Measurements from ENCODE around the gene PDE4D.

PDE4D gene

DNA sequence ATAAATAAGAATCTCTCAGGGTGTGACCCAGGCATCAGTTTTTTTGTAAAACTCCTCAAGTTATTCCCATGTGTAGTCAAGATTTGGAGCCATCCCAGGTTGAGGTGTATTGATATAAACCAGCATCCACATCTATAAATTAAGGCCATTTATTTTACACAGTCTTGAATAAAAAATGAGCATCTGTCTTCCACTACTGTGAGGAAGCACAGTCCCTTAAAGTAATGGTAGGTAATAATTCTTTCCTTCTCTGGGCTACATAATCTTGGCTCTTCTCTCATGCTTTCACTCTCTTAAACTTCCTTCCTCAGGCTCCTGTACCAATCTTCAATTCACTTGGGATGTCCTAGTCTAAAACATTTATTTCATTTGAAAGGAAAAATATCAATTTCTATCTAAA, 110.3 kb downstream of the PDE4D start:
- no peak for DNase-seq
- H3K9ac ChIP-seq (ENCODE audit: low read length) = no peak overlapping the region
- no peak overlapping the region for H2AFZ ChIP-seq (ENCODE audit: low read depth, low read length)
- no peak overlapping the region for H2AK5ac ChIP-seq (ENCODE audit: low read length, severe bottlenecking)
- H3K14ac ChIP-seq (ENCODE audit: low read length in 2 of 2) = no peak overlapping the region
- H2BK12ac ChIP-seq (ENCODE audit: low read length in 2 of 2) = no peak overlapping the region
- H3K4me1 ChIP-seq (ENCODE audit: control insufficient read depth, insufficient read depth, low read depth, low read length) = peaks cover 1% of the 10 kb centered on the region
- no peak overlapping the region for H2BK15ac ChIP-seq (ENCODE audit: low read depth, poor library complexity, severe bottlenecking)
- H3K4ac ChIP-seq (ENCODE audit: low read depth in 1 of 2, low read length in 2 of 2) = no peak overlapping the region
- H3K27me3 ChIP-seq (ENCODE audit: control insufficient read depth in 1 of 2, insufficient read depth in 1 of 2, low read length in 2 of 2) = peaks cover 0 to 5% of the 10 kb centered on the region in 2 experiments
- H2BK5ac ChIP-seq (ENCODE audit: low read depth, low read length, poor library complexity, severe bottlenecking) = no peak overlapping the region
- no peak overlapping the region for H4K91ac ChIP-seq (ENCODE audit: low read length)
- H3K79me1 ChIP-seq (replicated peaks; ENCODE audit: low read length, poor library complexity, severe bottlenecking) = no peaks in the 10 kb centered on the region
- no peaks in the 10 kb centered on the region for H3K9me3 ChIP-seq (ENCODE audit: control insufficient read depth, low read length)
- H3K27ac ChIP-seq (ENCODE audit: low read length, poor library complexity, severe bottlenecking) = no peak overlapping the region
- H3K4me2 ChIP-seq (ENCODE audit: low read length, poor library complexity, severe bottlenecking) = no peak overlapping the region
- H4K8ac ChIP-seq (ENCODE audit: low read length) = no peak overlapping the region
- H2BK120ac ChIP-seq (ENCODE audit: low read depth, low read length) = no peak overlapping the region
- H3K36me3 ChIP-seq (ENCODE audit: control insufficient read depth in 1 of 2, insufficient read depth in 2 of 2, low read depth in 1 of 2, low read length in 2 of 2) = no peaks in the 10 kb centered on the region
- no peak overlapping the region for H3K23ac ChIP-seq (ENCODE audit: low read length in 2 of 2)
- H3K4me3 ChIP-seq (ENCODE audit: insufficient read depth in 1 of 2, low read depth in 1 of 2, low read length in 2 of 2) = no peak overlapping the region
- no peak overlapping the region for H3K18ac ChIP-seq (ENCODE audit: low read depth in 1 of 2, low read length in 2 of 2)

DNA sequence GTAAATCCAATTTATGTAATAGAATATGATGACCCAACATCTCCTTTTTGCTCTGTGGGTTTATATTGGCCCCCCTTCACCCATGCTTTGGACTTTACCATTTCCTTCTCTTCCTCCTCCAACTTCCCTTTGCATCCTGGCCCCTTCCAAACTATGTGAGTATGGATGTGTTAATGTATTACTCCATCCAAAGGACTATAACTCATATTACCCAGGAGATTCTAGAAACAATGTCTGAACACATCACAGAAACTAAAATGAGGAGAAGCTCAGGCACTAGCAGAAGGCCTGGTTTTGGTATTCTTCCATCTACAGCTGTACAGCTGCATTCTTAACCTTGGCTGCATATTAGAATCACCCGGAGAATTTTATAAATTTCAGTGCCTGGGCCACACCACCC, 110.7 kb downstream of the PDE4D start:
- no peak overlapping the region for H3K4me3 ChIP-seq (ENCODE audit: insufficient read depth in 1 of 2, low read depth in 1 of 2, low read length in 2 of 2)
- H4K8ac ChIP-seq (ENCODE audit: low read length) = no peak overlapping the region
- H3K4me1 ChIP-seq (ENCODE audit: control insufficient read depth, insufficient read depth, low read depth, low read length) = peaks cover 1% of the 10 kb centered on the region
- 100% methylated on average over 1 of the region's 1 CpG for WGBS
- H2AFZ ChIP-seq (ENCODE audit: low read depth, low read length) = no peak overlapping the region
- H2AK5ac ChIP-seq (ENCODE audit: low read length, severe bottlenecking) = no peak overlapping the region
- no peaks in the 10 kb centered on the region for H3K36me3 ChIP-seq (ENCODE audit: control insufficient read depth in 1 of 2, insufficient read depth in 2 of 2, low read depth in 1 of 2, low read length in 2 of 2)
- no peak overlapping the region for H3K4me2 ChIP-seq (ENCODE audit: low read length, poor library complexity, severe bottlenecking)
- peaks cover 0 to under 1% of the 10 kb centered on the region in 2 experiments for H3K27me3 ChIP-seq (ENCODE audit: control insufficient read depth in 1 of 2, insufficient read depth in 1 of 2, low read length in 2 of 2)
- H3K4ac ChIP-seq (ENCODE audit: low read depth in 1 of 2, low read length in 2 of 2) = no peak overlapping the region
- H2BK12ac ChIP-seq (ENCODE audit: low read length in 2 of 2) = no peak overlapping the region
- DNase-seq = no peak
- no peaks in the 10 kb centered on the region for H3K79me1 ChIP-seq (replicated peaks; ENCODE audit: low read length, poor library complexity, severe bottlenecking)
- no peak overlapping the region for H2BK120ac ChIP-seq (ENCODE audit: low read depth, low read length)
- no peaks in the 10 kb centered on the region for H3K9me3 ChIP-seq (ENCODE audit: control insufficient read depth, low read length)
- no peak overlapping the region for H2BK5ac ChIP-seq (ENCODE audit: low read depth, low read length, poor library complexity, severe bottlenecking)
- H4K91ac ChIP-seq (ENCODE audit: low read length) = no peak overlapping the region
- H3K14ac ChIP-seq (ENCODE audit: low read length in 2 of 2) = no peak overlapping the region
- H3K23ac ChIP-seq (ENCODE audit: low read length in 2 of 2) = no peak overlapping the region
- H2BK15ac ChIP-seq (ENCODE audit: low read depth, poor library complexity, severe bottlenecking) = no peak overlapping the region
- no peak overlapping the region for H3K9ac ChIP-seq (ENCODE audit: low read length)
- H3K27ac ChIP-seq (ENCODE audit: low read length, poor library complexity, severe bottlenecking) = no peak overlapping the region
- no peak overlapping the region for H3K18ac ChIP-seq (ENCODE audit: low read depth in 1 of 2, low read length in 2 of 2)

DNA sequence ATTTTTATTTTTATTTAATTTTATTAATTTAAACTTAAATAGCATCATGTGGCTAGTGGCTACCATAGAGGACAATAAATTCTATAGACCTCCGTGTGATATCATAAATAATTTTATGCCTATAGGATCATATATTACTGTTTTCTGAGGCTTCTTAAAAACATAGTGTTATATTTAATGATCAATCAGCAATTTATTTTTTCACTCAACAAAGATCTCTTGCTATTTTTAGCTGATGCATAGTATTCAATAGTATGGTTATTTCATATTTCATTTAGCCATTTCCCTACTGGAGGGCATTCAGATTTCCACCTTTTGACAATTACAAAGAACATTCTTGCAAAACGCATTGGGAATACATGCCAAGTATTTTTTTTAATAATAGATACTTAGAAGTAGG, 114.1 kb downstream of the PDE4D start:
- no peak overlapping the region for H4K91ac ChIP-seq (ENCODE audit: low read length)
- WGBS = no CpG with 5 or more reads among the region's 2 CpGs
- no peaks in the 10 kb centered on the region for H3K4me1 ChIP-seq (ENCODE audit: control insufficient read depth, insufficient read depth, low read depth, low read length)

DNA sequence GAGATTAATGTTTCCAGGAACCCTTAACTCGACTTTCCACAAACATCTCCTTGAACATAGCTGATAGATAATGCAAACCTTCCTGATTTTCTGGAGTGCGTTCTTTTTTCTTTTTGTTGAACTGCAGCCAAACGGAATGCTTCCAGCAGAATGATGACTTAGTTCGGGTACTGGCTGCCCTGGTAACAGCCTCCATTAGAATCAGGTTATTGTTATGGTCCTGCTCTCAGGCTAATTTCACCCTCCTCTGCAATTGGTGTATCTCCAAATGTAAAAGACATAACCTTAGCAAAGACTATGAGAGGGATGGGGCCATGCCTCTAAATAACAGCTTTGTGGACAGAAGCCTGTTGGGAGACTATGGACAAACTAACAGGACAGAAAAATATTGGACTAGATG, 116.5 kb downstream of the PDE4D start:
- no peak overlapping the region for H2AFZ ChIP-seq (ENCODE audit: low read depth, low read length)
- no peak overlapping the region for H2BK5ac ChIP-seq (ENCODE audit: low read depth, low read length, poor library complexity, severe bottlenecking)
- H4K91ac ChIP-seq (ENCODE audit: low read length) = no peak overlapping the region
- no peak overlapping the region for H3K4me2 ChIP-seq (ENCODE audit: low read length, poor library complexity, severe bottlenecking)
- no peaks in the 10 kb centered on the region for H3K36me3 ChIP-seq (ENCODE audit: control insufficient read depth in 1 of 2, insufficient read depth in 2 of 2, low read depth in 1 of 2, low read length in 2 of 2)
- no peaks in the 10 kb centered on the region for H3K9me3 ChIP-seq (ENCODE audit: control insufficient read depth, low read length)
- no peak overlapping the region for H3K14ac ChIP-seq (ENCODE audit: low read length in 2 of 2)
- H3K23ac ChIP-seq (ENCODE audit: low read length in 2 of 2) = no peak overlapping the region
- H4K8ac ChIP-seq (ENCODE audit: low read length) = no peak overlapping the region
- no peak overlapping the region for H2AK5ac ChIP-seq (ENCODE audit: low read length, severe bottlenecking)
- DNase-seq = no peak
- no peaks in the 10 kb centered on the region for H3K27me3 ChIP-seq (ENCODE audit: control insufficient read depth in 1 of 2, insufficient read depth in 1 of 2, low read length in 2 of 2)
- no peaks in the 10 kb centered on the region for H3K79me1 ChIP-seq (replicated peaks; ENCODE audit: low read length, poor library complexity, severe bottlenecking)
- H3K27ac ChIP-seq (ENCODE audit: low read length, poor library complexity, severe bottlenecking) = no peak overlapping the region
- no peak overlapping the region for H2BK15ac ChIP-seq (ENCODE audit: low read depth, poor library complexity, severe bottlenecking)
- WGBS = 68% methylated on average over 4 of the region's 4 CpGs
- no peak overlapping the region for H2BK120ac ChIP-seq (ENCODE audit: low read depth, low read length)
- H2BK12ac ChIP-seq (ENCODE audit: low read length in 2 of 2) = no peak overlapping the region
- H3K4ac ChIP-seq (ENCODE audit: low read depth in 1 of 2, low read length in 2 of 2) = no peak overlapping the region
- H3K4me1 ChIP-seq (ENCODE audit: control insufficient read depth, insufficient read depth, low read depth, low read length) = no peaks in the 10 kb centered on the region
- no peak overlapping the region for H3K4me3 ChIP-seq (ENCODE audit: insufficient read depth in 1 of 2, low read depth in 1 of 2, low read length in 2 of 2)
- no peak overlapping the region for H3K18ac ChIP-seq (ENCODE audit: low read depth in 1 of 2, low read length in 2 of 2)
- no peak overlapping the region for H3K9ac ChIP-seq (ENCODE audit: low read length)

More for the DNA sequence above, 114.1 kb downstream of the PDE4D start:
- Histone ChIP-seq H3K18ac (ENCODE audit: low read depth in 1 of 2, low read length in 2 of 2) (no peak overlapping the region), H3K79me1 (replicated peaks; ENCODE audit: low read length, poor library complexity, severe bottlenecking) (no peaks in the 10 kb centered on the region), H4K8ac (ENCODE audit: low read length) (no peak overlapping the region), H3K27me3 (ENCODE audit: control insufficient read depth in 1 of 2, insufficient read depth in 1 of 2, low read length in 2 of 2) (no peaks in the 10 kb centered on the region), H3K36me3 (ENCODE audit: control insufficient read depth in 1 of 2, insufficient read depth in 2 of 2, low read depth in 1 of 2, low read length in 2 of 2) (no peaks in the 10 kb centered on the region), H3K4ac (ENCODE audit: low read depth in 1 of 2, low read length in 2 of 2) (no peak overlapping the region), H2AFZ (ENCODE audit: low read depth, low read length) (no peak overlapping the region), H3K14ac (ENCODE audit: low read length in 2 of 2) (no peak overlapping the region), H3K23ac (ENCODE audit: low read length in 2 of 2) (no peak overlapping the region), H3K4me2 (ENCODE audit: low read length, poor library complexity, severe bottlenecking) (no peak overlapping the region), H3K27ac (ENCODE audit: low read length, poor library complexity, severe bottlenecking) (no peak overlapping the region), H2AK5ac (ENCODE audit: low read length, severe bottlenecking) (no peak overlapping the region), H2BK120ac (ENCODE audit: low read depth, low read length) (no peak overlapping the region), H2BK5ac (ENCODE audit: low read depth, low read length, poor library complexity, severe bottlenecking) (no peak overlapping the region), H2BK12ac (ENCODE audit: low read length in 2 of 2) (no peak overlapping the region), H3K9ac (ENCODE audit: low read length) (no peak overlapping the region), H3K9me3 (ENCODE audit: control insufficient read depth, low read length) (no peaks in the 10 kb centered on the region), H3K4me3 (ENCODE audit: insufficient read depth in 1 of 2, low read depth in 1 of 2, low read length in 2 of 2) (no peak overlapping the region), H2BK15ac (ENCODE audit: low read depth, poor library complexity, severe bottlenecking) (no peak overlapping the region)
- no peak for DNase-seq

All from mesenchymal stem cell (in vitro differentiated cells and primary cell).